Omental fat pad (tissue), 4 donors: Measurements from ENCODE around the gene PLCG1. TPM values are rescaled to one million over a fixed set of nuclear protein-coding genes. Genes with fewer than 3 reads are reported as not detected.
"Not testable (repeated sequence)": the region's sequence is repeated elsewhere in the genome, so short reads cannot be mapped to it uniquely, and the experiment has no call there.

Experiments
- ATAC-seq: fragments of 150-250 bp; one replicate; pipeline ENCODE4 v1.9.1; 2016; ENCODE audit warnings: mild to moderate bottlenecking, moderate library complexity; ENCODE audit not compliant: low FRiP score
- DNase-seq: peaks from one replicate; pipeline ENCODE4 v3.0.0-alpha.2; 2019; ENCODE audit warnings: low spot score
- CTCF ChIP-seq, 3 donors: fragments of 450-650 bp; IDR thresholded peaks; one replicate each; pipeline ENCODE4 v1.5.1; 2016 to 2017; ENCODE audit warnings: antibody characterized with exemption in 3 of 3, mild to moderate bottlenecking in 3 of 3, moderate library complexity in 2 of 3
- total RNA-seq, 4 donors: library from RNA; depleted of rRNA; stranded (reverse); fragments of >200 nt; gene quantifications; one replicate each; pipeline ENCODE4 v1.1.0, GENCODE V29; 2016

Gene PLCG1
- total RNA-seq, 4 donors from 2014 or later = 43.9 to 189 (median 63.1) TPM

DNA sequence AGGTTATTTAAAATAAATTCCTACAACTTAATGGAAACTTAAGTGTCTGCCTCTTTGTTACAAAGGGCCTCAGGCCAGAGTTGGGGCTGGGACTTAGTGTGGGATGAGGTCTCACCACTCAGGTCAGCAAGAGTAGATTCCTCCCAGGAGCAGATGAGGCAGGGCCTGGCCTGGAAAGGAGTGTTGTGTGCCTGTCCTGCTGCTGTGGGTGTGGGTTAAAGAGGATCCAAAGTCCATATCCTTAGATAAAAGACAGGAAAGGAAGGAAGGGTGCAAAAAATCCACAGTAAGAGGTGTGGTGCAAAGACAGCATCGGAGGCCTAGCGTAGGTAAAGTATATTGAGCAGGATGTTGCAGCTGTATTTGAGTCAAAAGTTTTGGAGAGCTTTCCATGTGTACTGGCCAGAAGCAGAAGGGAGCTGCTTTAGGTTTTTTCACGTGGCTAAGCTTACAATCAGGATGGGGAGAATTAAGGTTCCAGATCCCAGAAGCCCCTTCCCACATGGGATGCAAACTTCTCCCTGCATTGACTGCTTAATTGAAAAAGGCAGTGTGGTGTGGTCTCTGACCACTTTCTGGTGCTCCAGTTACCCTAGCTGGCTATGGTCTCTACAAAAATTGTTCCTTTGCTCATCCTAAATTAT lies 12.8 kb upstream of the PLCG1 start:
- no peak for DNase-seq
- TF ChIP-seq CTCF (IDR thresholded peaks at IDR 0.05) = no peak
- ATAC-seq = no peak

GRCh38 chr20:41125530-41126457 lies 11.5 kb upstream of the PLCG1 start:
- no peak for ATAC-seq
- DNase-seq = no peak
- TF ChIP-seq CTCF (IDR thresholded peaks at IDR 0.05) = no peak

- ATAC-seq (no peak), DNase-seq (no peak)
- no peak for TF ChIP-seq CTCF (IDR thresholded peaks at IDR 0.05)
Observed at GRCh38 chr20:41126719-41127118, 10.6 kb upstream of the PLCG1 start.

- not testable (repeated sequence) for DNase-seq, ATAC-seq
Observed at GRCh38 chr20:41128317-41128716, 9.0 kb upstream of the PLCG1 start.

DNA sequence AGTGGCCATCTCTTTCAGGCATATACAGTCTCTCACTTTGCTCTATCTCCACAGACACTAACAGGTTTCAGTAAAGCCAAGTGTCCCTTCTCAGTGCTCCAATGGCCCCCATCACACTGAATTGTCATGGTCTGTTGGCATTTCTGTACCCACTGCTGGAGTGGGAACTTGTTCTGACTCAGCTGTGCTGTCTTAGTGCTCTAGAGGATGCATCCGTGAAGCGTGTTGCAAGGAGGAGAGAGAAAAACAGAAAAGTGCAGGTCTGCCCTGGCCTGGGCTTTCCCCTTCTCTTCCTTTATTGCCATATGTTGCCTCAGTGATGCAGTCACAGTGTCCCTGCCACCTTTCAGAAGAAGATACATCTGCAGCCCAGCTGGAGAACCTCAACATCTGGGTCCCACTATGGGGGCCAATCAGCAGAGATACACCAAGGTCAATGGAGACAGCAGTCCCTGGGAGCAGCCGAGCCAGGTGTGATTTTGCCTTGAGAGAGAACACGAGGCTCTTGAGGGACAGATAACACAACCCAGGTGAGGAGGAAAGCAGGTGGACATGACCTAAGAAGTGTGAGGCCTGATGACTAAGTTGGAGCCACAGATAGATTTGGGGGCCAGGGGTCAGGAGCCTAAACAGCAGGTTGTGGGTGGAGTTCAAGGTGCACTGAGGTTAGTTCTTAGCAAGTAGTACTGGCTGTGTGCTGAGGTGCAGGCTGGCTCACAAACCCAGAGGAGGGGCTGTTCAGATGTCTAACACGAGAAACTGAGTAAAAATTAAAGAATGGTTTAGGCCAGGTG lies 5.6 kb upstream of the PLCG1 start:
- no peak for ATAC-seq
- TF ChIP-seq CTCF (IDR thresholded peaks at IDR 0.05) = no peak
- no peak for DNase-seq

DNA sequence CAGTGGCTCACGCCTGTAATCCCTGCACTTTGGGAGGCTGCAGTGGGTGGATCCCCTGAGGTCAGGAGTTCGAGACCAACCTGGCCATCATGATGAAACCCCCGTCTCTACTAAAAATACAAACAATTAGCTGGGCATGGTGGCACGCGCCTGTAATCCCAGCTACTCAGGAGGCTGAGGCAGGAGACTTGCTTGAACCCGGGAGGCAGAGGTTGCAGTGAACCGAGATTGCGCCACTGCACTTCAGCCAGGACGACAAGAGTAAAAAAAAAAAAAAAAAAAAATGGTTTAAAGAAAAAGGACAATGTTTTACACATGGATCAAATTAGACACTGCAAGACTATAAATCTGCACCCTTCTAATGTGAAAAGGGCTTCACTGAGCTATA lies 5.0 kb upstream of the PLCG1 start:
- not testable (repeated sequence) for DNase-seq, ATAC-seq

- ATAC-seq (no peak), DNase-seq (no peak)
- no peak for TF ChIP-seq CTCF (IDR thresholded peaks at IDR 0.05)
Observed at GRCh38 chr20:41133709-41134361, 3.5 kb upstream of the PLCG1 start.
